Neuron (in vitro differentiated cells): Measurements from ENCODE around the gene RBM10.
"Not testable (repeated sequence)": the region's sequence is repeated elsewhere in the genome, so short reads cannot be mapped to it uniquely, and the experiment has no call there.

Experiments
- H2AFZ ChIP-seq: one replicate; pipeline ENCODE4 v1.6.1; 2013; ENCODE audit warnings: low read depth, mild to moderate bottlenecking, inconsistent platforms, low read length, moderate library complexity
- H3K27me3 ChIP-seq: one replicate; pipeline ENCODE4 v1.6.1; 2013; ENCODE audit warnings: low read length; ENCODE audit not compliant: insufficient read depth
- H3K36me3 ChIP-seq: one replicate; pipeline ENCODE4 v1.6.1; 2013; ENCODE audit warnings: low read length; ENCODE audit not compliant: insufficient read depth
- H3K4me1 ChIP-seq: one replicate; pipeline ENCODE4 v1.6.1; 2013; ENCODE audit warnings: low read length; ENCODE audit not compliant: insufficient read depth
- H3K4me3 ChIP-seq: 2 replicates; pipeline ENCODE4 v1.5.1; 2013; ENCODE audit warnings: mild to moderate bottlenecking, low read length, moderate library complexity
- H3K9me3 ChIP-seq: one replicate; pipeline ENCODE4 v1.6.1; 2013; ENCODE audit warnings: low read length

RBM10 gene

DNA sequence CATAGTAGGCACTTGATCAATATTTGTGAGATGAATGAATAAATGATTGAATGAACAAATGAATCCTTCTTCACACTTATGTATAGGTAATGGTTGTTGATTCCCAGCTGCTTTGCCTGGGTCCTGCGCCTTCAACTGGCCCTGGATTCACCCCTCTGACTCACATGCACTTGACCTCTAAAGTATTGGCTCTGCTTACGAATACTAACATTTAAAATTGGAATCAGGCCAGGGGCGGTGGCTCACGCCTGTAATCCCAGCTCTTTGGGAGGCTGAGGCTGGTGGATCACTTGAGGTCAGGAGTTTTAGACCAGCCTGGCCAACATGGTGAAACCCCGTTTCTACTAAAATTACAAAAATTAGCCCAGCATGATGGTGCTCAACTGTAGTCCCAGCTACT lies 9.4 kb upstream of the RBM10 start:
- H3K27me3 ChIP-seq, H3K9me3 ChIP-seq, H3K36me3 ChIP-seq, H3K4me3 ChIP-seq, H3K4me1 ChIP-seq, H2AFZ ChIP-seq: not testable (repeated sequence)

GRCh38 chrX:47138171-47138570 lies 6.8 kb upstream of the RBM10 start:
- Histone ChIP-seq H3K27me3 (peaks cover 2% of the 10 kb centered on the region), H3K9me3 (no peaks in the 10 kb centered on the region), H3K36me3 (peaks cover 15% of the 10 kb centered on the region), H3K4me1 (no peaks in the 10 kb centered on the region), H3K4me3 (no peak overlapping the region), H2AFZ (no peak overlapping the region)

DNA sequence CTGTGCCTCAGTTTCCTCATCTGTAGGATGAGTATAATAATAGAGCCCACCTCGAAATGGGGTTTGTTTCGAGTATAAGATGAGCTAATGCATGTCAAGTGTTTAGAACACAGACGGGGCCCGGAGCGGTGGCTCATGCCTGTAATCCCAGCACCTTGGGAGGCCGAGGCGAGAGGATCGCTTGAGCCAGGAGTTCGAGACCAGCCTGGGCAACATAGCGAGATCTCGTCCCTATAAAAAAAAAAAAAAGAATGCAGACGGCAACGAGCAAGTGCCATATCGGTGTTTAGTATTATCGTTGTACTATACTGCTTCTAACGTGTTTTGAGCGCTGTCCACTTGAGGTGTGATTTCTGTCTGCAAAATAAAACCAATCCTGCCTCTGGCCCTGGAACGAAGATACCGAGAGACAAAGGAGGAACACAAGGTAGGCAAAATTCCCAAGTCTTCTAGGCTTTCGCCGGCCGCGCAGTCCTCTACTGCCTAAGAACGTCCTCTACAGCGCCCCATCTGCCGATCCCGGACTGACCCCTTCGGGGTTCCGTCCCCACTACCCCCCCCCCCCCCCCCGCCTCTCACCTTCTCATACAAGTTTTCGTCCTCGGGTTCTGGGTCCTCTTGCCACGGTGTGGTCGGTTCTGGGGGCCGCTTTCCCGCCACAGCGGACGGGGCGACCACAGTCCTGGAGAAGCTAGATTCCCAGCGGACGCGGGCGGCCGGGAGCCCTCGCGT lies 961 bp upstream of the RBM10 start:
- Histone ChIP-seq H3K36me3 (peaks cover 19% of the 10 kb centered on the region), H2AFZ (no peak overlapping the region), H3K9me3 (peaks cover 3% of the 10 kb centered on the region), H3K27me3 (peaks cover 5% of the 10 kb centered on the region), H3K4me1 (peaks cover 20% of the 10 kb centered on the region), H3K4me3 (peak overlapping the region; percentile 95)

GRCh38 chrX:47145395-47146120 lies 537 bp downstream of the RBM10 start:
- Histone ChIP-seq H3K27me3 (peaks cover 5% of the 10 kb centered on the region), H3K36me3 (peaks cover 20% of the 10 kb centered on the region), H3K4me1 (peaks cover 20% of the 10 kb centered on the region), H2AFZ (no peak overlapping the region), H3K9me3 (peaks cover 6% of the 10 kb centered on the region), H3K4me3 (peak overlapping the region; percentile 95)

- Histone ChIP-seq H2AFZ (no peak overlapping the region), H3K36me3 (peaks cover 23% of the 10 kb centered on the region)
Observed at GRCh38 chrX:47146121-47146935, 1.3 kb downstream of the RBM10 start.

GRCh38 chrX:47146936-47147859 lies 2.2 kb downstream of the RBM10 start:
- Histone ChIP-seq H3K27me3 (peaks cover 5% of the 10 kb centered on the region), H3K36me3 (peaks cover 21% of the 10 kb centered on the region), H2AFZ (no peak overlapping the region), H3K9me3 (peaks cover 6% of the 10 kb centered on the region), H3K4me3 (peak overlapping the region; percentile 95), H3K4me1 (peaks cover 20% of the 10 kb centered on the region)

More at GRCh38 chrX:47146121-47146935, 1.3 kb downstream of the RBM10 start:
- H3K9me3 ChIP-seq, result peaks cover 6% of the 10 kb centered on the region
- H3K4me1 ChIP-seq, result peaks cover 20% of the 10 kb centered on the region
- H3K4me3 ChIP-seq, result peak overlapping the region; percentile 95
- H3K27me3 ChIP-seq, result peaks cover 5% of the 10 kb centered on the region

GRCh38 chrX:47148946-47149345 lies 3.9 kb downstream of the RBM10 start:
- Histone ChIP-seq H3K4me1 (peaks cover 12% of the 10 kb centered on the region), H3K36me3 (peaks cover 19% of the 10 kb centered on the region), H2AFZ (no peak overlapping the region), H3K27me3 (peaks cover 3% of the 10 kb centered on the region), H3K9me3 (peaks cover 6% of the 10 kb centered on the region), H3K4me3 (no peak overlapping the region)

GRCh38 chrX:47151435-47151834 lies 6.4 kb downstream of the RBM10 start:
- Histone ChIP-seq H3K36me3 (peaks cover 24% of the 10 kb centered on the region), H3K4me3 (no peak overlapping the region), H3K4me1 (peaks cover 9% of the 10 kb centered on the region), H2AFZ (no peak overlapping the region), H3K9me3 (peaks cover 6% of the 10 kb centered on the region), H3K27me3 (peaks cover 3% of the 10 kb centered on the region)

GRCh38 chrX:47156611-47157520 lies 11.8 kb downstream of the RBM10 start:
- H3K4me3 ChIP-seq, result no peak overlapping the region

DNA sequence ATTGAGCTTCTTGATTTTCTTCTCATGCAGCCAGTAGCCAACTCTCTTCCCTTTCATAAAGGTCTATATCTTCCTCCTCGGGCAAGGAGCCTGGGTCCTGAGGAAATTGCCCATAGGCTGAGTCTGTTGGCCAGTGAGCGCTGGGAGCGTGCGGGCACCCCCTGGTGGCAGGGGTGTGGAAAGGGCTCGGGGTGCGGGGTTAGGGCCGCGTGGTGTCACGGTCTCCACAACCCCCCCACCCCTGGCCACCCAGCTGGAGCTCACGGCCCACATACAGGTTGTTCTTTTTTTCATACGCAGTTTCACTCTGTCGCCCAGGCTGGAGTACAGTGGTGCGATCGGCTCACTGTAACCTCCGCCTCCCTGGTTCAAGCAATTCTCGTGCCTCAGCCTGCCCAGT lies 13.1 kb downstream of the RBM10 start:
- Histone ChIP-seq H3K9me3 (peaks cover 17% of the 10 kb centered on the region), H3K4me3 (no peak overlapping the region), H3K36me3 (peaks cover 25% of the 10 kb centered on the region), H2AFZ (no peak overlapping the region), H3K27me3 (no peaks in the 10 kb centered on the region), H3K4me1 (no peaks in the 10 kb centered on the region)

More at GRCh38 chrX:47156611-47157520, 11.8 kb downstream of the RBM10 start:
- H3K36me3 ChIP-seq, result peaks cover 25% of the 10 kb centered on the region
- H3K27me3 ChIP-seq, result no peaks in the 10 kb centered on the region
- H2AFZ ChIP-seq, result no peak overlapping the region
- peaks cover 17% of the 10 kb centered on the region for H3K9me3 ChIP-seq
- H3K4me1 ChIP-seq, result no peaks in the 10 kb centered on the region

GRCh38 chrX:47158781-47159180 lies 13.8 kb downstream of the RBM10 start:
- H3K4me1 ChIP-seq, result no peaks in the 10 kb centered on the region
- no peak overlapping the region for H3K4me3 ChIP-seq
- no peaks in the 10 kb centered on the region for H3K27me3 ChIP-seq
- H2AFZ ChIP-seq, result no peak overlapping the region
- peaks cover 22% of the 10 kb centered on the region for H3K36me3 ChIP-seq
- peaks cover 17% of the 10 kb centered on the region for H3K9me3 ChIP-seq
